SK-N-DZ (cell line): ENCODE results near the gene SYDE2. TPM values are rescaled to one million over a fixed set of nuclear protein-coding genes. Genes with fewer than 3 reads are reported as not detected.
"Not testable (repeated sequence)": the region's sequence is repeated elsewhere in the genome, so short reads cannot be mapped to it uniquely, and the experiment has no call there.

Source experiments
- DNase-seq: peaks from one replicate; pipeline ENCODE4 v3.0.0-alpha.2; 2015; ENCODE audit warnings: low spot score
- polyA plus RNA-seq, 2 experiments: library from polyadenylated mRNA; depleted of rRNA; stranded (reverse); fragments of >200 nt; gene quantifications; 2 replicates each; pipeline ENCODE4 v1.2.3, GENCODE V29; 2014

SYDE2 gene, protein sequence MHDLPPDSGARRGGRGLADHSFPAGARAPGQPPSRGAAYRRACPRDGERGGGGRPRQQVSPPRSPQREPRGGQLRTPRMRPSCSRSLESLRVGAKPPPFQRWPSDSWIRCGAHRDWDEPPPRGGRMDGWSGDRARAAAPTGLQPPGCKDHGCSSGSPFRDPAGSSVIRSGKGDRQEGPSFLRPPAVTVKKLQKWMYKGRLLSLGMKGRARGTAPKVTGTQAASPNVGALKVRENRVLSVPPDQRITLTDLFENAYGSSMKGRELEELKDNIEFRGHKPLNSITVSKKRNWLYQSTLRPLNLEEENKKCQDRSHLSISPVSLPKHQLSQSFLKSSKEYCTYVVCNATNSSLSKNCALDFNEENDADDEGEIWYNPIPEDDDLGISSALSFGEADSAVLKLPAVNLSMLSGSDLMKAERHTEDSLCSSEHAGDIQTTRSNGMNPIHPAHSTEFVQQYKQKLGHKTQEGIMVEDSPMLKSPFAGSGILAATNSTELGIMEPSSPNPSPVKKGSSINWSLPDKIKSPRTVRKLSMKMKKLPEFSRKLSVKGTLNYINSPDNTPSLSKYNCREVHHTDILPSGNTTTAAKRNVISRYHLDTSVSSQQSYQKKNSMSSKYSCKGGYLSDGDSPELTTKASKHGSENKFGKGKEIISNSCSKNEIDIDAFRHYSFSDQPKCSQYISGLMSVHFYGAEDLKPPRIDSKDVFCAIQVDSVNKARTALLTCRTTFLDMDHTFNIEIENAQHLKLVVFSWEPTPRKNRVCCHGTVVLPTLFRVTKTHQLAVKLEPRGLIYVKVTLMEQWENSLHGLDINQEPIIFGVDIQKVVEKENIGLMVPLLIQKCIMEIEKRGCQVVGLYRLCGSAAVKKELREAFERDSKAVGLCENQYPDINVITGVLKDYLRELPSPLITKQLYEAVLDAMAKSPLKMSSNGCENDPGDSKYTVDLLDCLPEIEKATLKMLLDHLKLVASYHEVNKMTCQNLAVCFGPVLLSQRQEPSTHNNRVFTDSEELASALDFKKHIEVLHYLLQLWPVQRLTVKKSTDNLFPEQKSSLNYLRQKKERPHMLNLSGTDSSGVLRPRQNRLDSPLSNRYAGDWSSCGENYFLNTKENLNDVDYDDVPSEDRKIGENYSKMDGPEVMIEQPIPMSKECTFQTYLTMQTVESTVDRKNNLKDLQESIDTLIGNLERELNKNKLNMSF
- 1.4 and 1.8 TPM in 2 replicates for polyA plus RNA-seq (2014; cell fraction: cytosol; rRNA removed)
- polyA plus RNA-seq (2014; cell fraction: nucleus; rRNA removed) = 1.7 and 2.1 TPM in 2 replicates

- DNase-seq = peak; percentile 73
Observed at GRCh38 chr1:85200463-85201339, at the start of gene SYDE2. TSS of gene SYDE2 (minus strand) at chr1:85201016. CDS start at chr1:85200996, 20 bp downstream.

DNA sequence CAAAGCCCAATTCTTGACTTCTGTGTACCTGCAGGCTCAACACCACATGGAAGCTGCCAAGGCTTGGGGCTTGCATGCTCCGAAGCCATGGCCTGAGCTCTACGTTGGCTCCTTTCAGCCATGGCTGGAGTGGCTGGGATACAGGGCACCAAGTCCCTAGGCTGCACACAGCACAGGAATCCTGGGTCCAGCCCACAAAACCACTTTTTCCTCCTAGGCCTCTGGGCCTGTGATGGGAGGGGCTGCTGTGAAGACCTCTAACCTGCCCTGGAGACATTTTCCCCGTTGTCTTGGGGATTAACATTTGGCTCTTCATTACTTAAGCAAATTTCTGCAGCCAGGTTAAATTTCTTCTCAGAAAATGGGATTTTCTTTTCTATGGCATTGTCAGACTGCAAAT, 48.2 kb upstream of the SYDE2 start:
- not testable (repeated sequence) for DNase-seq

DNA sequence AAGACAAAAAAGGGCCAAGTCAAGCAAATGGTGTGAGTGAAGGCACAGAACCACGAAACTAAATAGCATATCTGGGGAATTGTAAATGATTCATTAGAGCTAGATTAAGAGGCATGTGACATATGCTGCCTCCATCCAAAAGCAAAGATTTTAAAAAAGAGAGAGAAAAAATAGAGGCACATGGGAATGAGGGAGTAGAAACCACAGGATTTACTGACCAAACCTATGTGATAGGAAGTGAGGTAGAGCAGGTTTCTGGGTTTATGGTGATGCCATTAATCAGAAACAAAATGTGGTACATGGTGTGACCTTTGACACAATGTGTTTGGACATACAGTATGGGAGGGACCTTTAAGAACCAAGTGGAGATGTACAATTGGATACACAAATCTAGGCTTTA, 45.1 kb upstream of the SYDE2 start:
- DNase-seq = no peak

DNA sequence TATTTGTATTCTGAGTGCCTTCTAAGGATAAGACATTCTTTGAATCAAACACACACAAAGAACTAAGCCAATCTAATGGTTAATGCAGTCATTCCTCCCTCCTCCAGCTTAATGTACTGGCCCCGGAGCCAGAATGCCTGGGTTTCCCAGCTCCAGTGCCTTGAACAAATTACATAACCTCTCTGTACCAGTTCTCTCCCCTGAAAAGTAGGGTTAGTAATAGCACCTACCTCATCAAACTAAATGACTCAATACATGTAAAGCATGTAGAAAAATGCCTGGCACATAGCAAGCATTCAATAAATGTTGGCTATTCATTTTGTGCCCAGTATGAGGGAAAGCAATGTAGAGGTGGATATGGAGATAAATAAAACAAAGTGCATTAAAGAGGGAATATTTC, 44.6 kb upstream of the SYDE2 start:
- DNase-seq = no peak

DNA sequence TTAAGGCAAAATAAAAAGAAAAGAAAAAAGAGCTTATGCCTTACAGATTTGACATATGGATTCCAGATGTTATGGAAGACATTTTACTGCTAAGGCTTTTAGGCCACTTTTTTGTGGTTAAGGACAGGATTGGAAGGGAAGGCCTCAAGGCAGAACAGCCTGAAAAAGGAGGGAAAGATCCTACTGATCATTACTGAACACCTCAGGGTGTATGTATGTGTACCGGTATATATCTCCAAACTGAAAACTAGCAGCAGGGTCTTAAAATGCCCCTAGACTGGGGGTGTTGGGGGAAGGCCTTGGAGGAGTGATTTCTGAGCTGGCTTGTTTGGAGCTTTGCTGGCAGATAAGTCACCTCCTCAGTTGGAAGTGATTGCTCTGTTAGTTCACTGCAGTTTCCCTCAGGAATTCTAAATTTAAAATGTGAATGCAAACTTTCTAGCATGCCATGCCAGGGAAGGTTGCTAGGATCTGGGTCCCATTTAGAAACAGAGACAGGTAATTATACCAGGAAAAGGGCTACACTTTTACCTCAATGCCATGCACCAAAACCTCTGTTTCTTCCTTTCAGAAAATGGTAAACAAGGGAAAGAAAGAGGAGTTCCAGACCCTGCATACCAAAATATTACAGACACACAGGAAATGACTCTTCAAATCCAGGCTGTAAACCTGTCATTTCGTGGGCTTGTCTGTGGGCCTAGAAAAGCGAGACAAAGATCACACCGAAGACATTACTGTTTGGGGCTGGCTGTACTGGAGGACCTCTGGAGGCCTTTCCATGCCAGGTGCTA, 43.6 kb upstream of the SYDE2 start:
- DNase-seq = no peak

DNA sequence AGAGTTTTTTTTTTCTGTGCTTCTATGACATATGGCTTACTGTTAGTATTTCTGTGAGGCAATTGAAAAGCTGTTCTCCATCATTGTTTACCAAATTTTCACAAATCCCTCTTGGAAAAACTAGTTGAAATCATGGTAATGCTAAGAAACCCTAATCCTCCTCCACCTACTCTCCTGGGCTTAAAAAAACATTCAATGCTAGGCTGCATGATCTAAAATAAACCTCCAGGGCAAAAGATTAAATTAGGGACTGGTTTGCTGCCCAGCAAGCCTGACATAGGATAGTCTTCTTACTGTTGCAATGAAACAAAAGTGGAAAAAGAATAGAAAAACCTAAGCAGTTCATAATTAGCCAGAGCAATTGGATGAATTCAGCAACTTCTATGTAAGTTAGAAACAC, 42.6 kb upstream of the SYDE2 start:
- DNase-seq = no peak

DNA sequence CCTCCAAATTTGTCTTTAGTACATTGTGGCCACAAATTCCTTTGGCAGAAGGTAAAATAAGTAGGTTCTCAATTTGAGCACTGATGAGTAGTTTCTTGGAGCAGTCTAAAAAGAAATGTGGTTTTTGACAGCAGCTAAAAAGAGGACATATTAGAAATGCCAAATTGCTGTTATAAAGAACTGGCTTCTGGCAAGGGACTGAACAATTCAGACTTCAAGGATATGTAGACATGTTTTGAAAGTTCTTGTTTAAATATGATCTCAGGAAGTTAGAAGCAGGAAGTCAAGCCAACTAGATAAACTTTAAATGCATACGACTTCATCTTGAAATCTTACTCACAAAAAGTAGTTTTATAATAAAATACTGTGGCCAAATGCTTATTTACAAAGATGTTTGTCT, 39.8 kb upstream of the SYDE2 start:
- DNase-seq = no peak

DNA sequence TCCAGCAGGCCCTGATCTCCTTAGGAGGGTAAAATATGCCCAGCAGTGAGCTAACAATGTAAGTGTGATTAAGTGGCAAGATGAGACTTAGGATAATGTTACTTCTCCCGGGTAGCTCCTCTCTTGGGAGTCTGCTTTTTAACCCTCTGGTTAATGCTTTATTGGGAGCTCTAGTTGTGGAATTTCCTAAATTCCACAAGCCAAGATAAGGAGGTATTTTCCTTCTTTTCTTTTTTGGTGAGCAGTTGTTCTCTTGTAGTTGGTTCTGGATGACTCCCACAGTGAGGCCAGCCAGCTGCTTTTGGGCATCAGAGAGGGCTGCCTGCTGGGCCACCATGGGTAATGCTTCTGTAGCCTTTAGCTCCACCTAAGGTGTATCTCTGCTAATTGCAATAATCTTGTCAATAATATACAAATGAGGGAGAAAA, 39.4 kb upstream of the SYDE2 start:
- DNase-seq = no peak

- DNase-seq = no peak
Observed at GRCh38 chr1:85237613-85238012, 36.8 kb upstream of the SYDE2 start.

DNA sequence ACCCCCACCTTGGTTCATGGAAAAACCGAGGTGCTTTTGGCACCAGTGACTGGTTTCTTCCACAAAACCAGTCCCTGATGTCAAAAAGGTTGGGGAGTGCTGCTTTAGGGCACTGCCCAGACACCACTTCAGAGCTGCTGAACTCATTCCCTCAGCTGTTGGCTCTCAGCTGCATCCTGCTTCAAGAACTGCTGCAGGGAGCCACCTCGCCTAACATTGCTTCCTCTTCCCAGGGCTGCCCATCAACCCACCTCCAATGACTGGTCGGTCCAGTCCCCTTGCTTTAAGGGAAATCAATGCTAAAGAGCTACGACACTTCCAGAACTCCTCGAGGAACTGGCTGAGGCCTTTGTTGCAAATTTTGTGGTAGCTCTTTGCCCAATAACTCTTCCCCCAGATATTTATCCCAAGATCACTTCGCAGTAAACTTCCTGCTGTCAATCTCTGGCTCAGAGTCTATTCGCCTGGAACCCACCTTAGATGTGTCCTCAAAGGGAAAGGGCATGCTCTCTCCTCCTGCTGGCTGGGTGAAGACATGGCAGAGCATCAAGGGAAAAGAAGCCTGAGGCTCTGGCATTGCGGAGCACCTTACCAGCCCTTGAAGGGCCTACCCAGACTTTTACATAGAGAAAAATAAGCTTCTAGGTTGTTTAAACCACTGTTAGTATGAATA, 29.6 kb upstream of the SYDE2 start:
- DNase-seq = peak; percentile 4

DNA sequence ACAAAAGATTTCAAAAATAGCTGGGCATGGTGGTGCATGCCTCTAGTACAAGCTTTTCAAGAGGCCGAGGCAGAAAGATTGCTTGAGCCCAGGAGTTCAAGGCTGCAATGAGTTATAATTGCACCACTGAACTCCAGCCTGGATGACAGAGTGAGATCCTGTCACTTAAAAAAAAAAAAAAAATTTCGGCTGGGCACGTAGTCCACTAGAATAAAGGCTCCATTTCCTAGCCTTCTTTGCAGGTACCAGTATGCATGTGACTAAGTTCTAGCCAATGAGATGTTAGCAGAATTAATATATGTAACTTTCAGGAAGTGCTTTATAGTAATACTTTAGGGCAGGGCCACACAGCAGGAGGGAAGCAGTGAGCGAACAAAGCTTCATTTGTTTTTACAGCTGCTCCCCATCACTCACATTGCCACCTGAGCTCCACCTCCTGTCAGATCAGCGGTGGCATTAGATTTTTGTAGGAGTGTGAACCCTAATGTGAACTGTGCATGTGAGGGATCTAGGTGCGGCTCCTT, 28.8 kb upstream of the SYDE2 start:
- DNase-seq = no peak

GRCh38 chr1:85228972-85229371, 28.2 kb upstream of the SYDE2 start:
- DNase-seq = no peak

- DNase-seq = no peak
Observed at GRCh38 chr1:85225624-85226380, 25.0 kb upstream of the SYDE2 start.

GRCh38 chr1:85224734-85225623, 24.2 kb upstream of the SYDE2 start:
- DNase-seq = no peak

DNA sequence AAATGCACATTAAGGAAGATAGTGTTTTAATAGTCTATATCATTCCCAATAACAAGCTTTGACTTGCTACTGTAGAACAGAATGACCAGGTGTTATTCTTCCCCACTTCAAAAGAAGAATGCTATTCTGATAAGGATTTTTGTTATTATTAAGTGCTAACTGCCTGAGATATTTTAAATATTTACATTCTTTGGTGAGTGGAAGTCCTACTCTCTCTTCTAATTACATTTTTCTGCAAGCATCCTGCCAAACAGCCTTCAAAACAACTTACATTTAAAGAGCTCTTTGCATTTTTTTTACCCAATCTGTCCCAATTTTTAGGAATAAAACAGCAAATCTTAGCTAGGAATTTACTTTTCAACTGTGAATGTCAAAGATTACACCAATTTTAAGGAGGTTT, 23.5 kb upstream of the SYDE2 start:
- no peak for DNase-seq

DNA sequence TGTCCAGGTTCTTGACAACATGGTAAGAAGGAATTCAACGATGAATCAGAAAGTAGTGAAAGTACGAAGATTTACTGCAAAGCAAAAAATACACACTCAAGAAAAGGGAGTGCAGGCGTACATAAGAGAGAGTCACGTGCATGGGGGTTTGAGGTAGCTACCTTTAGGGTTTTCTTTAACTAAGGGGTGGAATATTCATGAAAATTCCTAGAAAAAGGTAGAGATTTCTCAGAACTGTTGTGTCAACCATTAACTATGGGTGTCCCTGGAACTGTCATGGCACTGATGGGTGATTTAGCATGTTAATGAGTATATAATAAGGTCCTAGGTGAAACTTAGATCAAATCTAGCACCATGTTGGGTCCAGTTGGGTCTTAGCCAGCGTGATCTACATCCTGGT, 22.5 kb upstream of the SYDE2 start:
- no peak for DNase-seq

- no peak for DNase-seq
Observed at GRCh38 chr1:85220756-85221201, 20.0 kb upstream of the SYDE2 start.
